ENCODE results near the gene ADAMTS13.

The ADAMTS13 gene

DNA sequence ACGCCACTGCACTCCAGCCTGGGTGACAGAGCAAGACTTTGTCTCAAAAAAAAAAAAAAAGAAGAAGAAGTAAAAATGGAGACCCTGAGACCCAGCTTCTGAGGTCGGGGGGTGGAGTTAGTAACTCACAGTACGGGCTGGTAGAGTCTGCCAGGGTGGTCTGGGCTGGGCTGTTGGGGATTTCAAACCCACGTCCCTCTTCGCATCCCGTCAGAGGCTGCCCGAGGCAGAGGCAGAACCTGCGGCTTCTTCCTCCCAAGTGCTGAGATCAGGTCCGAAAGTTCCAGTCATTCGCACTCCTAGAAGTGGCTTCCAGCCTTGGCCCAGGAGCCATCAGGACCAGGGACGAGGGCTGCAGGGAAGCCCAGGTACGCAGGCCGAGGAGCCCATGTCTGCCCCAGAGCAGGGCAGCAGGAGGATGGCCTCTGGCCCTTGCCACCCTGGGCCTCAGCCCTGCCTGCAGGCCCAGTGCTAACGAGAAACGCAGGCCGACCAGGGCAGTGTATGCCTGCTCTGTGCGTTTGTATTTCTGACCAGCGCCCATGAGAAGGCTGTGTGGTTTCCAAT is 66.6 kb downstream of the ADAMTS13 start:
- TF ChIP-seq, protein P1, sequence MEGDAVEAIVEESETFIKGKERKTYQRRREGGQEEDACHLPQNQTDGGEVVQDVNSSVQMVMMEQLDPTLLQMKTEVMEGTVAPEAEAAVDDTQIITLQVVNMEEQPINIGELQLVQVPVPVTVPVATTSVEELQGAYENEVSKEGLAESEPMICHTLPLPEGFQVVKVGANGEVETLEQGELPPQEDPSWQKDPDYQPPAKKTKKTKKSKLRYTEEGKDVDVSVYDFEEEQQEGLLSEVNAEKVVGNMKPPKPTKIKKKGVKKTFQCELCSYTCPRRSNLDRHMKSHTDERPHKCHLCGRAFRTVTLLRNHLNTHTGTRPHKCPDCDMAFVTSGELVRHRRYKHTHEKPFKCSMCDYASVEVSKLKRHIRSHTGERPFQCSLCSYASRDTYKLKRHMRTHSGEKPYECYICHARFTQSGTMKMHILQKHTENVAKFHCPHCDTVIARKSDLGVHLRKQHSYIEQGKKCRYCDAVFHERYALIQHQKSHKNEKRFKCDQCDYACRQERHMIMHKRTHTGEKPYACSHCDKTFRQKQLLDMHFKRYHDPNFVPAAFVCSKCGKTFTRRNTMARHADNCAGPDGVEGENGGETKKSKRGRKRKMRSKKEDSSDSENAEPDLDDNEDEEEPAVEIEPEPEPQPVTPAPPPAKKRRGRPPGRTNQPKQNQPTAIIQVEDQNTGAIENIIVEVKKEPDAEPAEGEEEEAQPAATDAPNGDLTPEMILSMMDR (IDR thresholded peaks at IDR 0.05; ENCODE audit: low read depth, low read length), result no peak
- DNase-seq (ENCODE audit: extremely low read depth, low read depth), result no peak

DNA sequence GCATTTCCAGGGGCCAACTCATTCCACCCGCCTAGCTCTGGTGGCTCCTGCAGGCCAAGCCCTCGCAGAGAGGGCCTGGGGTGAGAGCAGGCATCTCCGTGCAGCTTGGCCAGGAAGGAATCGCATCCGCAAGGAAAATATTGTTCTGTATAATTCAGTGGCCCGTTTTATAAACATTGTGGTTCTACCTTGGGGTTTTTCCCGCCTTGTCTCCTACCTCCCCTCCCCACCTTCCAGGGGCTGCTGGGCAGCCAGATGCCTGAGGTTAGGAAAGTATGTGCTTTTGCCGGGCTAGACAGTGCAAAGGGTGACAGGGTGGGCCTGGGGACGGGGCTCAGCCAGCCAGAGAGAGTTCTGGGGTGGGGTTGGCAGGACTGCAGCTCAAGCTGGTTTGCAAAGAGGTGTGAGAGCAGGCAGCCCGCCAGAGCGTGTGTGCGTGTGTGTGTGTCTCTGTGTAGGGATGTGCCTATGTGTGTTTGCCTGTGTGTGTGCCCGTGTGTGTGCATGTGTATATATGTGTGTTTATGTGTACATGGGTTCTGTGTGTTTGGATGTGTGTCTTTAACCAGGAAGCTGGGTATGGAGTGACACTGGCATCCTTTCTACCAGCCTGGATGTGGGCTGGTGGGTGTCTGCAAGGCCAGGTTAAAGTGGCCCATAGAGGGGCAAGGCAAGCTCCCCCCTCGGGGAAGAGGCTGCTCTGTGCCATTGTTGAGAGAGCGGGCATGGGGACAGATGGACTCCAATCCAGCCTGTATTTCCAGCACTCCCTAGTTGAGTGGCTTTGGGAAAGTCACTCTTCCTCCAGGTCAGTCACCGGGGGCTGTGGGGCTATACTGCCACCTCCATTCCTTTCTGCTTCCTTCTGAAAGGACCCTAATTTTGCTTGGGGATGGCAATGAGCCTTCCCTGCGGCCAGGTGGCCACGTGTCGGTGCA is 67.4 kb downstream of the ADAMTS13 start:
- TF ChIP-seq, protein P1 (IDR thresholded peaks at IDR 0.05; ENCODE audit: low read depth, low read length), result no peak
- DNase-seq (ENCODE audit: extremely low read depth, low read depth), result no peak

DNA sequence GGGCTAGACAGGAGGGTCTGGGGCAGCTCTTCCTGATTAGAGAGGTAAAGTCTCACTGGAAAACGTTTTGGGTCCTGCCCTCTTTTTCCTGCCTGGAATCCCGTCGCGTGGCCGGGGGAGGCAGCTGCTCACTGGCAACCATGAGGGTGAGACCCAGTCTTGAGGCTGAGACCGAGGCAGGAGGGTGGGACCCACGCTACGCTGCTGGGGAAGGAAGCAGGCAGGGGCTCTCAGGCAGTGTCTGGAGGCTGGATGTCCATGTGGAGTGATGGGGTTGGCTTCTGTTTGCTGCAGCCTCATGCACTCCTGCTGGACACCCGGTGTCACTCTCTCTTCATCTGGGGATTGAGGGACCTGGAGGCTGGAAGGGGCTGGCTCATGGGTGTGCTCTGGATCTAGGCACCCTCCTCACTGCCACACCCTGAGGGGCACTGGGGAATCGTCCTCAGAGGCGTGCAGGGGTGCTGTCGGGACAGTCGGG is 68.1 kb downstream of the ADAMTS13 start:
- TF ChIP-seq, protein P1 (IDR thresholded peaks at IDR 0.05; ENCODE audit: low read depth, low read length), result no peak

DNA sequence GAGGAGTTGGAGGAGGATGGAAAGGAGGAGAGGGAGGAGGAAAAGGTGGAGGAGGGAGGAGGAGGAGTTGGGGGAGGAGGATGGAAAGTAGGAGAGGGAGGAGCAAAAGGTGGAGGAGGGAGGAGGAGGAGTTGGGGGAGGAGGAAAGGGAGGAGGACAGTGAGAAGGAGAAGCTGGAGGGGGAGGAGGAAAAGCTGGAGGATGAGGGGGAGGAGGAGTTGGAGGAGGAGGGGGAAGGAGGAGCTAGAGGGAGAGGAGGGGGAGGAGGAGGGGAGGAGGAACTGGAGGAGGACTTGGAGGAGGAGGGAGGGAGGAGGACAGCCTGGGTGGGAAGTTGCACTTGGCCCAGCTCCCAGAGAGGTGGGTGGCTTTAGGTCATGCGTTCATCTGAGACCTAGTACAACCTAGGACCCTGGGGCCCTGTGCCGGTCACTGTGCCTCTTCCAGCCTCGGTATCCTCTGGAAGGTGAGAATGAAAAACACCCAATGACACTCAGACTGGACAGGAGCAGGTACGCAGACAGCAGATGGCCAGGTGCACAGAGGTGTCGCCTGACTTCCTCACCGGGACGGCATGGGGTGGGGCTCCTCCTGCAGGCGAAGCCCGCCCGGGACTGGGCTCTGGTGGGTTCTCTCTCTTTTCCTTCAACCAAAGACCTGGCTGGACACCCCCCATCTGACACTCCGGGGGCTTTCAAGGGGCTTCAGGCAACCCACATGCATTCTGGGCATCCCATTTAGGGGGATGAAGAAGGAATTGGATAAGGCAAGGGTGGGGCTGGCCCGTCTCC is 68.9 kb downstream of the ADAMTS13 start:
- TF ChIP-seq, protein P1 (IDR thresholded peaks at IDR 0.05; ENCODE audit: low read depth, low read length), result no peak
- no peak for DNase-seq (ENCODE audit: extremely low read depth, low read depth)

More for the DNA sequence above, 68.1 kb downstream of the ADAMTS13 start:
- no peak for DNase-seq (ENCODE audit: extremely low read depth, low read depth)

DNA sequence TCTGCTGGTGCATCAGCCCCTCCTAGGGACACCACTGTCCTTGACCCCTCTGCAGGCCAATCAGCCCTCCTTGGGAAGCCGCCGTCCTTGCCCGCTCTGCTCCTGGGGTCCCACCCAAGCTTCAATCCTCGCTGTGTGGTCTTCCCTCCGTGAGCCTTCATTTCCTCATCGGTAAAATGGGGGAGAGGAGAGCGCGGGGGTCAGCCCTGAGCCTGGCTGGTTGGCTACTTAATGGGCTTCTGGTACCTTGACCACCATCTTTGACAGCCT is 69.4 kb downstream of the ADAMTS13 start:
- TF ChIP-seq, protein P1 (IDR thresholded peaks at IDR 0.05; ENCODE audit: low read depth, low read length), result no peak
- DNase-seq (ENCODE audit: extremely low read depth, low read depth), result no peak

DNA sequence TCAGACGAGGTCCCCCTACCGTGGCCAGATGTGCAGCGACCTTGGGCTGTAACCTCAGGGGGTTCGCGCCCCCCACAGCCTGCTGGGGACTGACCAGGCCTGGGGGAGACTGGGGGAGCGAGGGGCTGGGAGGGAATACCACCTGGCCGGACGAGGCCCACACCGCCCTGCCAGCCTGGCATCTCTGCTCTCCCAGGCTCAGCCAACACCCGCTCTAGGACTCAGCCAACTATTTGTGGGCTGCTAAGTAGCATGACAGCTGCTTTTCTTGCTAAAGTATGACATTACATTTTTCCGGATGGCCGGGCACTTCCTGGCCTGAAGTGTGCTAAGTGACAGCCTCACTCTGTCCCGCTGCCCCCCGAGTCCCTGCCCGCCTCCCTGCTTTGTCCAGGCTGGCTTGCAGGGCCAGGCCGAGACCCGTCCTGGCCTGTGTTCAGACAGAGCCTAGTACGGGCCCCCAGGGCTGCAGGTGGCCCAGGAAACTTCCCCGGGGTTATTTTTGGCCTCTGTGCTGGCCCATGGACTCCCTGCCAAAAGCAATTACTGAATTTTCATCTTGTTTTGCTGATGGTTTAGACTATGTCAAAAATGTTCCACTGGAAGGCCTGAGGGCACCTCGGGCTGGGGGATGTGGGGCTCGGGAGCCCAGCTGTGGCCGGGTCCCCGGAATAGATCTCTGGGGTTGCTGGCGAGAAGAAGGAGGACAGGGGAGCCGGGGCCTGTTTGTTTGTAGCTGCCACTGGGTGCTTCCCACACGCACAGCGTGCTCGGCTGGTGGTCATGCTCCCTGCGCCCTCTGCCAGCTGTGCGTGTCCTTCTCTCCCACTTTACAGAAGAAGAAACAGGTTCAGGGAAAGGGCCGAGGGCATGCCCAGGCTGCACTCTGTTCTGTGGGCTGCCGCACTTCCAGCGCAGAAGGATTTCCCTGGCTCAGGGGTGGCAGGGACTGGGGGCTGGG is 70.2 kb downstream of the ADAMTS13 start:
- TF ChIP-seq, protein P1 (IDR thresholded peaks at IDR 0.05; ENCODE audit: low read depth, low read length), result no peak
- no peak for DNase-seq (ENCODE audit: extremely low read depth, low read depth)
